ENCODE results near the gene UBE2D2.

UBE2D2 gene

DNA sequence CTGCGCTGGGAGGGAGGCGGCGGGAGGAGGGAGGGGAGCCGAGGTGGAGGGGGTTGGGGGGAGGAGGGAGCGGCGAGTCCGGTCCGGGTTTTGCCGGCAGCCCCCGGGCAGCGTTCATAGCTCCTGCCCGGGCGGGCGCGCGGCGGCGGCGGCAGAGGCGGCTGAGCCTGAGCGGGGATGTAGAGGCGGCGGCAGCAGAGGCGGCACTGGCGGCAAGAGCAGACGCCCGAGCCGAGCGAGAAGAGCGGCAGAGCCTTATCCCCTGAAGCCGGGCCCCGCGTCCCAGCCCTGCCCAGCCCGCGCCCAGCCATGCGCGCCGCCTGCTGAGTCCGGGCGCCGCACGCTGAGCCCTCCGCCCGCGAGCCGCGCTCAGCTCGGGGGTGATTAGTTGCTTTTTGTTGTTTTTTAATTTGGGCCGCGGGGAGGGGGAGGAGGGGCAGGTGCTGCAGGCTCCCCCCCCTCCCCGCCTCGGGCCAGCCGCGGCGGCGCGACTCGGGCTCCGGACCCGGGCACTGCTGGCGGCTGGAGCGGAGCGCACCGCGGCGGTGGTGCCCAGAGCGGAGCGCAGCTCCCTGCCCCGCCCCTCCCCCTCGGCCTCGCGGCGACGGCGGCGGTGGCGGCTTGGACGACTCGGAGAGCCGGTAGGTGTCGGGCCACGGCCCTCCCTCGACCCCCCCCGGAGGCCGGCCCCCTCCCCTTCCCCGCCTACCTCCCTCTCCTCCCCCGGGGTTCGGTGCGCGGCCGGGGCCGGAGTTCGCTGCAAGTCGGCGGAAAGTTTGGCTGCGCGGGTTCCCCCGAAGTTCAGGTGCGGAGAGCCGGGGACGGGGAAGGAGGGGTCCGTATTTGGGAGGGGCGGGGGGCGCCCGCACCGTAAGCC, 87.3 kb downstream of the UBE2D2 start, which contains the start of gene CXXC5:
Gene CXXC5 (plus strand): TSS at position 145 of the 877 bp plus-strand sequence. CDS start 32,175 bp downstream, outside the sequence.
- peak; percentile 46 for DNase-seq (ENCODE audit: low read depth)

DNA sequence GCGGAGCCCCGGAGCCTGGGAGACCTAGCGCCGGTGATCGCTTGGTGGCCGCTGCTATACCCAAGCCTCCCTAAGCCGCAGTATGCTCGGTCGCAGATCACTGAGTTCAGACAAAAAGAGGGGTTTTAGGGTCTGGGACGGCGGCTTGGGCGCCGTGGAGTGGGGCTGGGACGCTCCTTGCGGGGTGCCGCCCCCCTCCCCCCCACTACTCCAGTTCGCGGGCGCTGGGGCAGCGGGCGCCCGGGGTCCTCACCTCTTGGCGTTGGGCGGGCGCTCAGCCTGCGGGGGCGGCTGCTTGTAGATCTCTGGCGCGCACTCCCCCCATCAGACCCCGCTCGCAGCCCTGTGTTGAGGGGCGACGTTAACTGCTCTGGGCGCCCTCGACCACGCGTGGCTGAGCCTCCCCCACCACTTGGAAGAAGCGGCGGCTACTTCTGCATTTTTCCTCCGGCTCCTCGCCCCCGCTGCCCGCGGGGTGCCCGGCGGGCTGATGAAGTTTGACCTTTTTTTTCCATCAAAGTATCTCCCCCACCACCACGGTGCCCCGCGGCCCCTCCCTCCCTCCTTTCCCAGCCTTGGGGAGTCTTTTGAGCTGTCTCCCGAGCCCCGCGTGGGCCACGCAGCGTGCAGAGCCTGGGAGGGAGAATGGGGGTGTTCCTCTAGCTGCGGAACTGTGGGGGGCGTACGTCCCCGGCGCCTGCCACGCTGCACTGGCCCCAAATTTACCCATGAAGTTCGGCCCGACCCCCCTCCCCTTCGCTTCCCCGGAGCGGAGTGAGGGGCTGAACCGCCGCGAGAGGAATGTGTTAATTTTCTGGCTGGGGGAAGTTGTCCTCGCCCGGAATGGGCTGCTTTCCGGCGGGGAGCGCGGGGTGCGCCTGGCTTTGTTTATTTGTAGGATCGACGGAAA, 88.2 kb downstream of the UBE2D2 start:
- DNase-seq (ENCODE audit: low read depth), result no peak

DNA sequence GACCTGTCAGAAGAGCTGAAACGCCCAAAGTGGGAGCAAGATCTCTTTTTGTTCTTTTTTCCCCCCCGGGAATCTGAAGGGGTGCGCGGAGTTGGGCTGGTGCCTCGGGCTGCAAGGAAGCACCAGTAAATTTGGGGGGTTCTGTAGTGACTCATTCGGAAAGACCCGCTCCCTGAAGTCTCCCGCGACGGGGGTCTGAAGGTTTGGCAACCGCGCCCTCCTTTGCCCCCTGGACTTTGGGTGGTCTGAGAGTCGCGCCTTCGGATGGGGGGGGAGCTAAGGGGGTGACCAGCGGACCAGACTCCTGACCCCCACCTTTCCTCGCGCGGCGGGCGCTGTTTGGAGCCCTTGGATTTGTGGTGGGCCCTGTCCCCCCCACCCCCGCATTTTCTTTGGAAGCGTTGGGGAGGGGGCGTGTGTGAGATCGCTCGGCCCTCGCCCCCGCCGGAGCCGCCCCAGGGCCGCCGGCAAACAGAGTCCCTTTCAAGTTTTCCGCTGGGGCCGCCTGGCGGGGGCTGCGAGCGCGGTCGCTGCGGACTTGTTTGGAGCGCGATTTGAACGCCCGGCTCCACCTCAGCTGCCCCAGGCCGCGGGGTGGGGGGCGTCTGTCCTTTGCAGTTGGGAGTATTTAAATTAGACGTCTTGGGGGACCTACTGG, 89.0 kb downstream of the UBE2D2 start:
- DNase-seq (ENCODE audit: low read depth), result no peak

DNA sequence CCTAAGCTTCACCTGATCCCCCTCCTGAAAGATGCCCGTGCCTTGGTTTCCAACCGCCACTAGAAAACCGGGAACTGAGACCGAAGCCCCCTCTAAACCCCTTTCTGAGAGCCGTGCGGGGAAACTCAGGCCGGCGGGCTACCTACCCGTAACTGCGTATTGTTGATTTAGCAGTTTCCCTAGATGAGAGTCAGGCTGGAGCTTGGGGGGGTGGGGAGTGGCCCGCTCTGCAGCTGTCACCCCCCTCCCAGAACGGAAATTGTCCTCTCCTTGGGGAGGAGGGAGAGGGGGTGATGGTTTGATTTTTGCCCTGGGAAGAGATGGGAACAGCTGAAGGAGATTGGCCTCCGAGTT, 89.5 kb downstream of the UBE2D2 start:
- no peak for DNase-seq (ENCODE audit: low read depth)

- DNase-seq (ENCODE audit: low read depth), result no peak
Observed at GRCh38 chr5:139651043-139651834, 90.1 kb downstream of the UBE2D2 start.

GRCh38 chr5:139651853-139652787, 91.0 kb downstream of the UBE2D2 start:
- DNase-seq (ENCODE audit: low read depth), result peak; percentile 61

GRCh38 chr5:139652788-139653241, 91.7 kb downstream of the UBE2D2 start:
- no peak for DNase-seq (ENCODE audit: low read depth)

GRCh38 chr5:139653616-139654015, 92.5 kb downstream of the UBE2D2 start:
- DNase-seq (ENCODE audit: low read depth), result no peak

DNA sequence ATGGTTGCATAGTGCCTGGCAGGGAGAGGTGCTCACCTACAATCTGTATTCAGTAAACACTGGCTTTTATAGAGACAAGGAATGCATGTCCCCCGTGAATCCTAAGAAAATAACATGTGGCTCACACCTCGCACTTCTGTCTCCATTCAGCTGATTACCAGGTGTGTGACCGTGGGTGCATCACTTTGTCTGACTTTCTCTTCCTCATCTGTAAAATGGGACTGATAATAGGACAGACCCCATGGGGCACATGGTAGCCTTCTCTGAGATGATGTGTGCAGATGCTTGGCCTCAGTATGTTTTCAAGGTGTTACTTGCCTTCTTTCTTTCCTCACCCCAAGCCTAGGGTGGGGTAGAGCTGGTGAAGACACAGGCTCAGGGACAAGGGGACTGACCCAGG, 93.3 kb downstream of the UBE2D2 start:
- no peak for DNase-seq (ENCODE audit: low read depth)

DNA sequence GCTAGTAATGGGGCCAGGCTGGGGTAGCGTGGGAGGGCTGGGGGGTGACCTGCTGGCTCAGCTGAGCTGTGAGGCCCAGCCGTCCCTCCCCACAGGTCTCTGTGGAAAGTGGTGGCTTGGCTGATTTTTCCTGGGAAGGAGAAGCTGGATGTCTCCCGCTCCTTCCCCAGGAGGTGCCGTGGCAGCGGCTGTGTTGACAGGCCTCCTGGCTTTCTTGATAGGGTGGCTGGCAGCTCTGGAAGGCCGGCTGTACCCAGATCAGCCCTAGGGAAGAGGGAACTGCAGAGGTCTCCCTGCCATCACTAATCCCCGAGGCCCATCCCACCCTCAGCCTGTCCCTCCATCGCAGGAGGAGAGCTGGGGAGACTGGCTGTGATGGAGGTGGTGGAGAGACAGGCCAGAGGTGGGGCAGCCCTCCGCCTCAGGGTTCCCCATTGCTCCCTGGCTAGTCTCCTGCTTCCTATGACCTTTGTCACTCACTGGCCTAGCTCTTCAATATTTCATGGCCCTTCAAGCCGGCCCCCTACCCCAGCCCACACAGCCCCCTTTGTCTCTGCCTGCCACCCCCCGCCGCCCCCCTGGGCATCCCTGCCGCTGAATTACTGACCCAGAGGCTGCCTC, 93.8 kb downstream of the UBE2D2 start:
- DNase-seq (ENCODE audit: low read depth), result no peak

DNA sequence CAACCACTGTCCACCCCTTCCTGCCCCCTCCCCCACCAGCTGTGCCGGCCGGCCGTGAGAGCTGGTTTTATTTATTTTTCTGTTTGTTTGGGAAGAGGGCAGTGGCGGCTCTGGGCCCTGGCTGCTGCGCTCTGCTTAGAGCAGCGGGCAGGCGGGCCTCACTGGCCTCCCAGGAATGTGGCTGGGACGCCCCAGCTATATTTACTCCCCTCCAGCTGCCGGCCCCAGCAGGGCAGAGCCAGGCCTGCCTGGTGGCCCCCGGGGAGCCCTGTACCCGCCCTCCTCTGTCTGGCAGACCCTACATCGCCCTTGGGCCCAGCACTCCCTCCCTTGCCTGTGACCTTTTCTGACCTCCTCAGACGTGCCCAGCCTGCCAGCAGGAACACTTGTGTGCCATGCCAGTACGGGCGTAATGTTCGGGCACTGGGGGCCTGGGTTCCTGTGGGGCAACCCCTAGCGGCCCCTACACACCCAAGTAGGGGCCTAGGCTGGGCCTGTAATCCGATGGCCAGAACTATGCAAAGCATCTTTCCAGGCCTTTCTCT, 94.7 kb downstream of the UBE2D2 start:
- DNase-seq (ENCODE audit: low read depth), result no peak

DNA sequence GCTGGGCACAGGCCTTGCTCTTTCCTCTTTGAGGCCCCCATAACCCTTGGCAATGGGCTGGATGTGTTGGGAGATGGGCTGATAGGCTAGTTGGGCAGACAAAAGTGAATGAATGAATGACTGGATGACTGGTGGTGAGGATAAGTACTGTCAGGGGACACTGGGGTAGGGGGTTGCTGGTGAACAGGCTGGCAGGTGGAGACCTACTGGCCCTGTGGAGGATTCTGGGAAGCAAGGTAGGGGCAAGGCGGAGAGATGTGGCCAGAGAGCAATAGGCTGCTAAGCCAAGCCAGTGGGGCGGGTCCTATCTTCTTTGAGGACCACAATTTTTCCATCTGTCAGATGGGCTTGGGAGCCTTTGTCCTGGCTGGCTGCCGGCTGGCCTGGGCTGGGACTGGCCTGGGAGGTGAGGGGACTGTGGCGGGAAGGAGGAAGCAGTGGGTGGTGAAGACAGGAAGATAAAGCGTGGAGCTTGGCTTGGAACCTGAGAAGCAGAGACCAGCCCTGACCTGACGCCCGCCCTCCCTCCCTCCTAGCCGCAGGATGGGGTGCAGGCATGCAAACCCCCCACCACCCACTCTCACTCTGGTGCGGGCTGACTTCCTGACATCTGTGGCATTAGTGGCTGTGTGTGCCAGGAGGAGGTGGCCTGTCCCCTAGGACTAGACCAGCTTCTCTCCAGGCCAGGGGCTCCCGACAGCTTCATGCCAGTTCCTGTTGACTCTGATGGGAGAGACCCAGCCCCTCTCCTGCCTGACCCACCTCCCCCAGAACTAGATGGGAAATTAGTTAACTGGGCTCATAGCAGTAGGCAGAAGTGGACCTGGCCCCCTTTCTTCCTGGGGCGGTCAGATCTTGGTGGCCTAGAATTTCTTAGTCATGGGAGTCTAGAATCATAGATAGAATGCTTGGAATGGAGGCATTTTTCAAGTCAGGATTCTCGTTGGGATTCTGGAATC, 96.5 kb downstream of the UBE2D2 start:
- no peak for DNase-seq (ENCODE audit: low read depth)

DNA sequence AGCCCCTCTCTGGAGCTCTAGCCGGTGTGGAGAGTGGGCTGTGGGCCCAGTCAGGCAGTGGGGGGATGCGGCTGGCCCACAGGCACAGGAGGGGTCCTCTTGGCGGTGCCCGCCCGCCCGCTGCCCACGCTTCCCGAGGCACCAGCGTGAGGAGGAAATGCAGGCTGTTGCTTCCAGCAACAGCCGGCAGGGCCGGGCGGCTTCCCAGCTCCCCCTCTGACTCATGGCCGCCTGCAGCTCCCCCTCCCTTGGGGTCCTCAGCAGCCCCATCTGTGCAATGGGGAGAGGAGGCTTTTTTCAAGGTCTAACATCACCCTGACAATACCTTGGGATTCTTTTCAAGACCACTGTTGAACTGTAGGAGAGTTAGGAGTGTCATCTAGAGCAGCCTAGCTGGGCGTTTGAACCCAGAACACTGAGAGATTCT, 97.4 kb downstream of the UBE2D2 start:
- no peak for DNase-seq (ENCODE audit: low read depth)

DNA sequence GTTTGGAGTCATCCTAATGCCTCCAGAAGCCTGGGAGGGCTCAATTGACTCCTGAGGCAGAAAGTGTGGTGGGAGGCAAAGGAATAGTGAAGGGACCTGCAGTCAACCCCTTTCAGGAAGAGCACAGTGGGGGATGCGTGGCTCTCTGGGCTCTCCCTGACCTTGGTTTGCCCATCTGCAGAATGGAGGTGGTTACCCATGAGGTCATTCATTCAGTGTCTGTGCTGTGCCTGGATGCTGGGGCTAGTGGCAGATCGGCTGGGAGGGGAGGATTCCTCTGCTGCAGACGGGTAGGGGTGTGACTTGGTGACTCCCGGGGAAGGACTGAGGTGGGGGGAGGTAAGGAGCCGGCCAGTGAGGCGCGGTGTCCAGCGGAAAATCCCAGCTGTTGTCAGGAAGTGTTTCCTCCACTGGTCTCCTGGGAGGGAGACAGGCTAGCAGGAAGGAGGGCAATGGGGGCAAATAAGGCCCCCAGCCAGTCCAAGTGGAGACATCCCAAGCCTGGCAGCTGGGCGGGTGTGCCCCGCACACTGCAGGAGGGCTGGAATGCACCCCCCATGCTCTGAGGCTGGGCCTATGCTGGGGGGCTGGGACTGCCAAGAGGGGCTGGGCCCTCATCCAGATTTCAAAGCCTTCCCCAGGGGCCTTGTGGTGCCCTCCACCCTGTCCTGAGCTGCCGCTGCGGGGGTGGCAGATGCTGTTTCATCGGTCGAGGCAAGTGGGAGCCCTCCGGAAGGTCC, 98.0 kb downstream of the UBE2D2 start:
- DNase-seq (ENCODE audit: low read depth), result no peak

DNA sequence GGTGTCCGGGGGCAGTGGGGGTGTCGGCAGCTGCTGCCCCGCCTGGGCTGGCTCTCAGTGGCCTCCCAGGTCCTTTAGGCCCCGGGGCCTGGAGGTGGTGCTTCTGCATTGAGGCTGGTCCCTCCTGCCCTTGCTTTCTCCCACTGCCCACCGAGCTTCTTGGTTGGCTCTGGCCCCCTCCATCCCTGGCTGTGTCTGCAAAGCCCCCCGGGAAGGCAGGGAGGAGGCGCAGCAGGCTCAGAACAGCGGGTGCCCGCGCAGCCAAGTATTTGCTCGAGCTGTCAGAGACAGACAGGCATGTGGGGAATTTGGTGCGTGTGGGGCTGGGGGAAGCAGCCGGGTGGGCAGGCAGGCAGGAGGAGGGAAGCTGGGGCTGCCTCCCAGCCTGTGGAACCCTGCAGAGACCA, 98.6 kb downstream of the UBE2D2 start:
- no peak for DNase-seq (ENCODE audit: low read depth)

DNA sequence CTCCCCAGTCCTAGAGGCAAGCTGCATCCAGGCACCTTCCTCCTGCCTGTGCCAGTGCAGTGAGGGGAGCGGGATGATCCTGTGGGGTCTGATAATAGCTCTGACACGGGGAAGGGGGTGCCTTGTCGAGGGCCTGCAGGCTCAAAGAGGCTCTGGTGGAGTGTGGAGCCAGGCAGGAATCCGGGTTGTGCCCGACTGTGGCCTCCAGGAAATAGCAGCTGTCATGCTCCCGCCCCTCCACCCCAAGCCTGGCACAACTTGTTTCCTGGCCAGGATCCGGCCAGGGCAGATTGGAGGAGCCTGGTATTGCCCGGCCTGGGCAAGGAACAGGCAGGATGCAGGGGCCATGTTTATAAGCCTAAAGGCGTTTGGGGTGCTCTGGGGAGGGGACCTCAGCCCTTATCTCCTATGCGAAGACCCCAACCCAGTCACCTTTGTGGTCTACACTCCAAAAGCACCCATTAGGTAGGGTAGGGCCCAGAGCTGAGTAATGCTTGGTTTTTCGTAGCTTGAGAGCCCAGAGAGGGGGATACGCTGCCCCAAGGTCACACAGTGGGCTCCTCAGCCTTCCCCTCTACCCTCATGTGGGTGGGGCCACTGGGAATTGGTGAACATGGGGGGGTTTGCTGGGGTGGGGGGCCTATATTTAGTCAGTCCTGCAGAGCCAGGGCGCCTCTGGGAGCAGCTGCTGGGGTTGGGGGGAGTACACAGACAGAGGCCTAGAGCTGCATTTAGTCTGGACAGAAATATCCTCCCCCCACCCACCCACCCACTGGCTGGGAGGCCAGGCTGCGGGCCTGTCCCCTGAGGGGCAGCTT, 99.2 kb downstream of the UBE2D2 start:
- DNase-seq (ENCODE audit: low read depth), result no peak

All from stimulated activated CD8-positive, alpha-beta memory T cell treated with anti-CD3 and anti-CD28 coated beads, Interleukin-12 subunit alpha, Interleukin-12 subunit beta, amount 100 ng/mL, for 4 hours (primary cell).